ENCODE measurements around the gene TUBA1C. TPM values are rescaled to one million over a fixed set of nuclear protein-coding genes. Genes with fewer than 3 reads are reported as not detected.

The TUBA1C gene
- polyA plus RNA-seq, 1 of the 3 experiments (the other 2 are of a cell fraction), result 3.3 TPM

- H3K36me3 ChIP-seq (replicated peaks in 1 of 2; ENCODE audit: control insufficient read depth in 1 of 2, insufficient read depth in 2 of 2, low read length in 1 of 2), result no peaks in the 10 kb centered on the region
- no peaks in the 10 kb centered on the region for H4K20me1 ChIP-seq (ENCODE audit: insufficient read depth)
- H3K27ac ChIP-seq (ENCODE audit: low read depth in 2 of 2, low read length in 1 of 2), result peak overlapping the region in 1 of 2 experiments; percentile 71; a peak in 3 of 4 replicates
- DNase-seq, result peak; percentile 73
- POLR2A ChIA-PET, result interaction anchor here (0.6 to 3.6 kb wide), 8 partner anchors 11 to 74 kb away, joined by 3 to 34 read pairs (median 6); partner anchors contain the start of genes SPATS2 and TROAP
- peak overlapping the region; percentile 59; the same call in 1 of the 2 replicates for H3K4me2 ChIP-seq
- no peaks in the 10 kb centered on the region for H3K79me2 ChIP-seq (ENCODE audit: insufficient read depth)
- H3K4me1 ChIP-seq (ENCODE audit: control insufficient read depth in 1 of 2, insufficient read depth in 2 of 2, low read depth in 1 of 2, low read length in 1 of 2), result peaks cover 7 to 29% of the 10 kb centered on the region in 2 experiments; a peak in 3 of 4 replicates
- H3K4me3 ChIP-seq (ENCODE audit: low read depth in 2 of 2, low read length in 1 of 2), result no peak overlapping the region
- H3K9me2 ChIP-seq, result no peaks in the 10 kb centered on the region
- WGBS (ENCODE audit: low lambda C conversion rate), result 61% methylated on average over 12 of the region's 18 CpGs
- H3K27me3 ChIP-seq (ENCODE audit: insufficient read depth), result no peaks in the 10 kb centered on the region
- no peaks in the 10 kb centered on the region for H3K9me3 ChIP-seq
- H3K9ac ChIP-seq, result 0 out of 2 replicates have a peak overlapping the region, but pooled peaks have one; percentile 25
- no peak for TF ChIP-seq GATA2 (CRISPR knock-in tag; IDR thresholded peaks at IDR 0.05)
- TF ChIP-seq PBX3 (IDR thresholded peaks at IDR 0.05), result peak; percentile 61
- no peaks in the 10 kb centered on the region for H3F3A ChIP-seq (replicated peaks; ENCODE audit: insufficient read depth)
- peak overlapping the region; percentile 63; the same call in 1 of the 2 replicates for H2AFZ ChIP-seq (ENCODE audit: low read depth)
- CTCF ChIA-PET, result interaction anchor here (0.8 to 29.6 kb wide), 12 partner anchors 10 to 287 kb away, joined by 3 to 658 read pairs (median 7); partner anchors contain the start of genes C1QL4 and DNAJC22
Observed at GRCh38 chr12:49293056-49293956, 28.4 kb downstream of the TUBA1C start.

GRCh38 chr12:49294086-49294803 is 29.4 kb downstream of the TUBA1C start:
- no peaks in the 10 kb centered on the region for H3K27me3 ChIP-seq (ENCODE audit: insufficient read depth)
- no peaks in the 10 kb centered on the region for H3K9me3 ChIP-seq
- 65% methylated on average over 5 of the region's 8 CpGs for WGBS (ENCODE audit: low lambda C conversion rate)
- DNase-seq, result peak; percentile 61
- no peak overlapping the region for H3K4me3 ChIP-seq (ENCODE audit: low read depth in 2 of 2, low read length in 1 of 2)
- no peaks in the 10 kb centered on the region for H3F3A ChIP-seq (replicated peaks; ENCODE audit: insufficient read depth)
- no peak overlapping the region for H3K9ac ChIP-seq
- no peaks in the 10 kb centered on the region for H3K9me2 ChIP-seq
- H4K20me1 ChIP-seq (ENCODE audit: insufficient read depth), result no peaks in the 10 kb centered on the region
- H3K79me2 ChIP-seq (ENCODE audit: insufficient read depth), result no peaks in the 10 kb centered on the region
- POLR2A ChIA-PET, result interaction anchor here (1.1 to 3.6 kb wide), 5 partner anchors 10 to 163 kb away, joined by 3 to 34 read pairs (median 7); partner anchors contain the start of genes SPATS2, TROAP and TUBA1B
- peak overlapping the region in 1 of 2 experiments; percentile 71; a peak in 1 of 4 replicates for H3K27ac ChIP-seq (ENCODE audit: low read depth in 2 of 2, low read length in 1 of 2)
- H2AFZ ChIP-seq (ENCODE audit: low read depth), result 0 out of 2 replicates have a peak overlapping the region, but pooled peaks have one; percentile 63
- CTCF ChIA-PET, result interaction anchor here (0.7 to 29.6 kb wide), 10 partner anchors 9 to 286 kb away, joined by 3 to 658 read pairs (median 4); partner anchors contain the start of genes C1QL4 and DNAJC22
- no peak overlapping the region for H3K4me2 ChIP-seq
- peaks cover 7 to 29% of the 10 kb centered on the region in 2 experiments; a peak in 3 of 4 replicates for H3K4me1 ChIP-seq (ENCODE audit: control insufficient read depth in 1 of 2, insufficient read depth in 2 of 2, low read depth in 1 of 2, low read length in 1 of 2)
- H3K36me3 ChIP-seq (replicated peaks in 1 of 2; ENCODE audit: control insufficient read depth in 1 of 2, insufficient read depth in 2 of 2, low read length in 1 of 2), result no peaks in the 10 kb centered on the region
- TF ChIP-seq EZH2phosphoT487 (IDR thresholded peaks at IDR 0.05; ENCODE audit: borderline replicate concordance, low read depth) (no peak), USF1 (IDR thresholded peaks at IDR 0.05; ENCODE audit: borderline replicate concordance, low read depth) (no peak), ZBTB33 (IDR thresholded peaks at IDR 0.05; ENCODE audit: borderline replicate concordance, low read depth) (no peak), POLR2AphosphoS5 (IDR thresholded peaks at IDR 0.05; ENCODE audit: low read depth, low read length) (no peak), FOXJ3 (CRISPR knock-in tag; IDR thresholded peaks at IDR 0.05) (no peak), ELF1 (IDR thresholded peaks at IDR 0.05) (no peak), RFX5 (IDR thresholded peaks at IDR 0.05; ENCODE audit: low read length) (no peak), RCOR1 (IDR thresholded peaks at IDR 0.05; ENCODE audit: low read length) (no peak), JUND (IDR thresholded peaks at IDR 0.05) (no peak), IRF3 (IDR thresholded peaks at IDR 0.05; ENCODE audit: low read depth, low read length) (no peak), FOSL2 (IDR thresholded peaks at IDR 0.05; ENCODE audit: borderline replicate concordance, low read depth) (no peak), TEAD4 (IDR thresholded peaks at IDR 0.05; ENCODE audit: borderline replicate concordance, insufficient read depth) (no peak), MXI1 (IDR thresholded peaks at IDR 0.05; ENCODE audit: low read depth, low read length) (no peak), GABPA (IDR thresholded peaks at IDR 0.05; ENCODE audit: low read depth) (no peak)

Data from SK-N-SH (cell line).